H1 (cell line): ENCODE measurements around the gene PFN4. TPM values are rescaled to one million over a fixed set of nuclear protein-coding genes. Genes with fewer than 3 reads are reported as not detected.

Source experiments
- NRF1 ChIP-seq: IDR thresholded peaks from 2 replicates; pipeline ENCODE4 v1.6.1; 2011; ENCODE audit warnings: mild to moderate bottlenecking, low read depth, low read length, improper control_type of control experiment
- SIN3A ChIP-seq, 2 experiments: IDR thresholded peaks in 1 of 2; conservative IDR thresholded peaks in 1 of 2; 2 replicates each; pipeline ENCODE4 v1.6.1; 2011 to 2012; ENCODE audit warnings: low read length in 2 of 2, improper control_type of control experiment in 1 of 2, low read depth in 1 of 2, mild to moderate bottlenecking in 1 of 2
- TAF1 ChIP-seq: IDR thresholded peaks from 2 replicates; pipeline ENCODE4 v1.6.1; 2011; ENCODE audit warnings: mild to moderate bottlenecking, low read depth, low read length
- TEAD4 ChIP-seq: IDR thresholded peaks from 2 replicates; pipeline ENCODE4 v1.6.1; 2012; ENCODE audit warnings: low read depth, low read length, inconsistent platforms, mixed read lengths
- polyA plus RNA-seq, 7 experiments: library from polyadenylated mRNA; depleted of rRNA in 3 of 7; stranded (reverse) in 5 of 7; unstranded in 2 of 7; fragments of >200 nt in 5 of 7; fragments of 200-250 nt in 2 of 7; gene quantifications; 1 replicate in 5 of 7; 2 replicates in 1 of 7; 4 replicates in 1 of 7; pipeline versions ENCODE4 v1.2.1 to v1.2.3, GENCODE V29; 2011 to 2013; ENCODE audit warnings: missing spikeins in 2 of 7, mixed read lengths in 2 of 7
- total RNA-seq: library from RNA; stranded (reverse); fragmentation: NEBNext Ultra II Directional; extraction: Animal tissue kit (Norgen Biotek cat#: 25700); gene quantifications from 2 replicates; pipeline ENCODE4 v1.2.1, GENCODE V29; 2021

PFN4 gene
- total and polyA plus RNA-seq, 2 of the 8 experiments (the other 6 are each of a cell fraction or from before 2014, with no cell fraction given), result not detected

GRCh38 chr2:24125956-24126355 lies 2.8 kb upstream of the PFN4 start (continued):
- TF ChIP-seq SIN3A (conservative IDR thresholded peaks at IDR 0.05 in 1 of 2, IDR thresholded peaks at IDR 0.05 in 1 of 2; ENCODE audit: low read depth in 1 of 2, low read length in 2 of 2) (no peak), TEAD4 (no peak), TAF1 (no peak), NRF1 (no peak)
- TF ChIP-seq, all 59 proteins: peak for 0
